ENCODE measurements around the gene CSF3. TPM values are rescaled to one million over a fixed set of nuclear protein-coding genes. Genes with fewer than 3 reads are reported as not detected.

The CSF3 gene
- total and polyA plus RNA-seq, 2 of the 4 experiments (the other 2 are of a cell fraction): not detected

GRCh38 chr17:39970157-39970692 is 45.0 kb upstream of the CSF3 start:
- no peak overlapping the region for H2BK20ac ChIP-seq (ENCODE audit: low read depth, low read length)
- no peak overlapping the region for H3K23ac ChIP-seq (ENCODE audit: low read depth, low read length)
- H4K5ac ChIP-seq (ENCODE audit: low read depth, low read length): no peak overlapping the region
- H3K36me3 ChIP-seq (ENCODE audit: control insufficient read depth, insufficient read depth, low read length): no peaks in the 10 kb centered on the region
- H2AK9ac ChIP-seq (replicated peaks; ENCODE audit: low read depth, low read length, poor library complexity): no peak overlapping the region
- no peak for TF ChIP-seq ELK1 (IDR thresholded peaks at IDR 0.05; ENCODE audit: borderline replicate concordance, low read depth, low read length)
- TF ChIP-seq CEBPB (IDR thresholded peaks at IDR 0.05; ENCODE audit: low read depth, low read length): no peak
- TF ChIP-seq NFE2L2 (IDR thresholded peaks at IDR 0.05; ENCODE audit: low read depth, low read length): no peak
- no peak for TF ChIP-seq RFX5 (IDR thresholded peaks at IDR 0.05; ENCODE audit: low read depth, low read length)
- TF ChIP-seq RAD21 (IDR thresholded peaks at IDR 0.05; ENCODE audit: low read length): no peak
- no peak overlapping the region for H3K14ac ChIP-seq (replicated peaks; ENCODE audit: low read depth, low read length)
- no peak overlapping the region for H3K4me2 ChIP-seq (ENCODE audit: low read depth, low read length)
- no peak overlapping the region for H4K8ac ChIP-seq (ENCODE audit: low read depth in 2 of 2, low read length in 2 of 2)
- ChIA-PET POLR2A (ENCODE audit: unreplicated experiment) (no interaction called here), CTCF (interaction anchor here (0.9 to 1.0 kb wide), 2 partner anchors 10 to 13 kb away, joined by 3 to 5 read pairs; no protein-coding TSS in a partner anchor)
- no peak for DNase-seq
- dilution Hi-C loops (cut with HindIII; ENCODE audit: low sequenced_read_pairs, unreplicated experiment): no loop called here
- no peak overlapping the region for H3K27ac ChIP-seq (ENCODE audit: insufficient read depth, low read length)
- no peaks in the 10 kb centered on the region for H3K9me1 ChIP-seq (ENCODE audit: insufficient read depth, low read length)
- no TSS peak for BruUV-seq (replicated peaks)
- H2AFZ ChIP-seq (replicated peaks; ENCODE audit: low read length, poor library complexity): no peak overlapping the region
- no peak overlapping the region for H3K56ac ChIP-seq (ENCODE audit: extremely low read depth, insufficient read depth, low read length)
- no peak overlapping the region for H2BK5ac ChIP-seq (ENCODE audit: low read depth, low read length, poor library complexity, severe bottlenecking)
- no peak overlapping the region for H3K18ac ChIP-seq (ENCODE audit: low read depth, low read length)
- WGBS, 2 experiments (ENCODE audit: extremely low coverage in 2 of 2, insufficient read length in 1 of 2): 33% methylated on average over 1 of the region's 7 CpGs; no CpG with 5 or more reads in 1 of the 2 experiments
- no peaks in the 10 kb centered on the region for H3K79me1 ChIP-seq (ENCODE audit: low read depth in 1 of 2, low read length in 2 of 2)
- no peak overlapping the region for H2BK120ac ChIP-seq (ENCODE audit: low read depth, low read length)
- H2BK15ac ChIP-seq (ENCODE audit: low read depth, low read length): no peak overlapping the region; the same call in 2 of the 3 replicates
- intact Hi-C loops (cut with micrococcal nuclease): no loop called here
- H3K9ac ChIP-seq (ENCODE audit: low read depth, low read length): no peak overlapping the region
- no peaks in the 10 kb centered on the region for H3K4me1 ChIP-seq (ENCODE audit: control insufficient read depth, insufficient read depth, low read length)
- no peaks in the 10 kb centered on the region for H4K20me1 ChIP-seq (ENCODE audit: insufficient read depth, low read length)
- in situ Hi-C loops (cut with MboI; ENCODE audit: low sequenced_read_pairs): loop anchor here (10.0 kb wide), 1 partner anchor 195 kb away; no protein-coding TSS in a partner anchor
- no peak overlapping the region for H3K4ac ChIP-seq (ENCODE audit: low read depth, low read length)
- H3K27me3 ChIP-seq (ENCODE audit: control insufficient read depth, insufficient read depth, low read length): peaks cover 50% of the 10 kb centered on the region
- ATAC-seq (ENCODE audit: low read depth): no peak
- H3K9me3 ChIP-seq (ENCODE audit: control insufficient read depth, insufficient read depth, low read length): no peaks in the 10 kb centered on the region
- no peak overlapping the region for H4K91ac ChIP-seq (ENCODE audit: insufficient read depth, low read depth, low read length)
- no peak overlapping the region for H3K4me3 ChIP-seq (ENCODE audit: insufficient read depth, low read depth, low read length)
- no peak overlapping the region for H2AK5ac ChIP-seq (ENCODE audit: low read depth, low read length)
